ENCODE measurements around the gene AP1M1.

Gene AP1M1

DNA sequence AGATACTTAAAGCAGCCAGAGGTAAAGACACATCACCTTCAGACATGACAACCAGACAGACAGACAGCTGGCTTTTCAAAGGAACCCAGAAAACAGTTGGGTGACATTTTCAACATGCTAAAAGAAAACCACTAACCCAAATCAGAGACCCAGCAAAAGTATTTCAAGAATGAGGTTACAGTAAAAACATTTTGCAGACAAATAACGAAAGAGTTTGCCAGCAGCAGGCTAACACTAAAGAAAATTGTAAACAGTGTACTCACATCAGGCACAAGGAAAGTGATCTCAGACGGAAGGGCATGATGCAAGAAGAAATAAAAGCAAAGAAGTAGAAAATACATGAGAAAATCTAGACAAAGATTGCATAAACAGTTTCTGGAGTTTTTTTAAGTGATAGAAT is 46.4 kb downstream of the AP1M1 start:
- no peak for DNase-seq (ENCODE audit: extremely low spot score)

DNA sequence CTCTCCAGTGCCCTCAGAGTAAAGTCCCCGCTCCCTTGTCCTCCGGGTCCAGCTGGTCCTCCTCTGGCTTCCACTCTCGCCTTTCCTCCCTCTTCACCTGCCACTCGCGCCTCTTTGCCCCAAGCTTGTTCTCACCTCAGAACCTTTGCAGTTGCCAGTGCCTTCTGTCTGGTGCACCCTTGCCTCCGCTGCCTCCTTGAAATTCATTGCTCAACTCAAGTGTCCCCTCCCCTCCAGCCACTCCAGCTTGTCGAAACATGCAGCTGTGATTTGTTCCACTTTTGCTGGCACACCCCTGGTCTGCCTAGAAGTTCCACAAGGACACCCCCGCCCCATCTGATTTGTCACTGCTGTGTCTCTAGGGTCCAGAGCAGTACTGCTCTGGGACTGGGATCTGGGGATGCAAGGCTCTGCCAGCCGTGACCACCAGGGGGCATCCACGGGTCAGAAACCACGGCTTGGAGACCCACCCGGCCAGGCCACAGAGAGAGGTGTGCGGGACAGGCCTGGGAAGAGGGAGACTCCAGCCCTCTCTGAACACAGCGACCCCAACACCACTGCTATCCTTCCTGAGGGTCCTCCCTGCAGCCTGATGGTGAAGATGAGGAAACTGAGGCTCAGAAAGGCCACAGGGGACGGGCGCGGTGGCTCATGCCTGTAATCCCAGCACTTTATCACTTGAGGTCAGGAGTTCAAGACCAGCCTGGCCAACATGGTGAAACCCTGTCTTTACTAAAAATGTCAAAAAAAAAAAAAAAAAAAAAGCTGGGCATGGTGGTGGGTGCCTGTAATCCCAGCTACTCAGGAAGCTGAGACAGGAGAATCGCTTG is 49.9 kb downstream of the AP1M1 start:
- no peak for TF ChIP-seq LEF1 (IDR thresholded peaks at IDR 0.05; ENCODE audit: borderline replicate concordance)
- no peak for TF ChIP-seq SUZ12 (IDR thresholded peaks at IDR 0.05)
- no peak for TF ChIP-seq ZNF384 (IDR thresholded peaks at IDR 0.05)
- no peak for TF ChIP-seq CTBP1 (IDR thresholded peaks at IDR 0.05; ENCODE audit: borderline replicate concordance)
- no peak for TF ChIP-seq ARNT (IDR thresholded peaks at IDR 0.05)
- TF ChIP-seq, protein P1, sequence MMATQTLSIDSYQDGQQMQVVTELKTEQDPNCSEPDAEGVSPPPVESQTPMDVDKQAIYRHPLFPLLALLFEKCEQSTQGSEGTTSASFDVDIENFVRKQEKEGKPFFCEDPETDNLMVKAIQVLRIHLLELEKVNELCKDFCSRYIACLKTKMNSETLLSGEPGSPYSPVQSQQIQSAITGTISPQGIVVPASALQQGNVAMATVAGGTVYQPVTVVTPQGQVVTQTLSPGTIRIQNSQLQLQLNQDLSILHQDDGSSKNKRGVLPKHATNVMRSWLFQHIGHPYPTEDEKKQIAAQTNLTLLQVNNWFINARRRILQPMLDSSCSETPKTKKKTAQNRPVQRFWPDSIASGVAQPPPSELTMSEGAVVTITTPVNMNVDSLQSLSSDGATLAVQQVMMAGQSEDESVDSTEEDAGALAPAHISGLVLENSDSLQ (IDR thresholded peaks at IDR 0.05): no peak
- TF ChIP-seq TARDBP (IDR thresholded peaks at IDR 0.05): no peak
- no peak for TF ChIP-seq HDGF (IDR thresholded peaks at IDR 0.05; ENCODE audit: borderline replicate concordance)
- TF ChIP-seq ELF4 (IDR thresholded peaks at IDR 0.05): no peak
- no peak for TF ChIP-seq L3MBTL2 (conservative IDR thresholded peaks at IDR 0.05)
- ChIA-PET POLR2A (no interaction called here), CTCF (interaction anchor here (0.6 to 3.5 kb wide), 5 partner anchors 11 to 135 kb away, joined by 3 to 14 read pairs (median 3); no protein-coding TSS in a partner anchor)
- peak; percentile 92 for DNase-seq (ENCODE audit: extremely low spot score)

More for the DNA sequence above, 46.4 kb downstream of the AP1M1 start:
- ChIA-PET CTCF (no interaction called here), POLR2A (no interaction called here)
- TF ChIP-seq HDGF (IDR thresholded peaks at IDR 0.05; ENCODE audit: borderline replicate concordance) (no peak), FOXK2 (IDR thresholded peaks at IDR 0.05) (no peak), ZNF384 (IDR thresholded peaks at IDR 0.05) (no peak), NFRKB (IDR thresholded peaks at IDR 0.05) (no peak), FOXA1 (IDR thresholded peaks at IDR 0.05) (no peak), SP1 (IDR thresholded peaks at IDR 0.05) (no peak), BHLHE40 (IDR thresholded peaks at IDR 0.05; ENCODE audit: borderline replicate concordance) (no peak), LEF1 (IDR thresholded peaks at IDR 0.05; ENCODE audit: borderline replicate concordance) (no peak), ARNT (IDR thresholded peaks at IDR 0.05) (no peak), ELF4 (IDR thresholded peaks at IDR 0.05) (no peak), SUZ12 (IDR thresholded peaks at IDR 0.05) (no peak), L3MBTL2 (conservative IDR thresholded peaks at IDR 0.05) (no peak), TARDBP (IDR thresholded peaks at IDR 0.05) (no peak)
- TF ChIP-seq, protein P1 (IDR thresholded peaks at IDR 0.05): no peak

DNA sequence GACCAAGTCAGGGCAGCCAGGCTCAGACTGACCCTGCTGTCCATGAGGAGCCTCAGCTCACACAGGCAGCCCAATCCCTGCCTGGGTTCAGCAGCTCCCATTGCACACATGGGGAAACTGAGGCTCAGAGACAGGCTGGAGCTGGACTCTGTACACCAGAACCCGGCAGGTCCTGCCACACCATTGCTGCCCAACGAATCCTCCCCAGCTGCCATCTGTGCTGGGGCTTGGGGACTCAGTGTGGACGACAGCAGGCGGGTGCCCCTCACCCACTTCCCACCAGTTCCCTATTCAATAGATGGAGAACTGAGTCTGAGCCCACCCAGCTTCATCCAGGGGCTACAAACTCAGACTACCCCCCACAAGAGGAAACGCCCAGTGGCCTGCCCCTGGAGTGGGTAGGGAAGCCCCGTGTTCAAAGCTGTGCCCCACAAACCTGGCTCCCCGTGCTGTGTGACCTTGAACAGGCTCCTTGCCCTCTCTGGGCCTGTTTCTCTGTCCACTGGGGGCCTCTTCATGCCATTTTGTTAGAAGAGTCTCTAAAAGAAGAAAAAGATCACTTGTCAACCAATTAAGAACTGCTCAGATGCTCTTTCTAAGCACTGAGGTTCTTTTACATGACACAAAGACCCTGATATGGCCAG is 50.8 kb downstream of the AP1M1 start:
- TF ChIP-seq L3MBTL2 (conservative IDR thresholded peaks at IDR 0.05) (no peak), SP1 (IDR thresholded peaks at IDR 0.05) (no peak), TARDBP (IDR thresholded peaks at IDR 0.05) (no peak), SUZ12 (IDR thresholded peaks at IDR 0.05) (no peak)
- POLR2A ChIA-PET: interaction anchor here (0.8 kb wide), 1 partner anchor 77 kb away, joined by 3 read pairs; no protein-coding TSS in a partner anchor
- DNase-seq (ENCODE audit: extremely low spot score): no peak
- CTCF ChIA-PET: interaction anchor here (0.6 to 3.5 kb wide), 4 partner anchors 10 to 134 kb away, joined by 3 to 14 read pairs (median 4); no protein-coding TSS in a partner anchor

DNA sequence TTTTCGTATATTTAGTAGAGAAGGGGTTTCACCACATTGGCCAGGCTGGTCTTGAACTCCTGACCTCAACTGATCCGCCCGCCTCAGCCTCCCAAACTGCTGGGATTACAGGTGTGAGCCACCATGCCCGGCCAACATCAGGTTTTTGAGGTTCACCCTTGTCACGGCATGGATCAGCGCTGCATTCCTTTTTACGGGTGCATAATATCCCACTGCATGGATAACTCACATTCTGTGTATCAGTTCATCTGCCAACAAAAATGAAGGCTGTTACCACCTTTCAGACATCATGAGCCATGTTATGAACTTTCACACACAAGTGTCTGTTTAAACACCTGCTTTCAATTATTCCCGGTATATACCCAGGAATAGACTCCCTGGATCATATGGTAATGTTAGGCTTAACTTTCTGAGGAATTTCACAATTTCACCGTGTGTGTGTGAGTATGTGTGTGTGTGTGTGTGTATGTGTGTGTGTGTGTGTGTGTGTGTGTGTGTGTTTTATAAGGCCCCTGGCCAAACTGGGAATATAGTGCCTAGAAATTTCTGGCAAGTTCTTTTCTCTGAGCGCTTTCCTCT is 52.2 kb downstream of the AP1M1 start:
- DNase-seq (ENCODE audit: extremely low spot score): no peak
- ChIA-PET CTCF (no interaction called here), POLR2A (no interaction called here)
- TF ChIP-seq L3MBTL2 (conservative IDR thresholded peaks at IDR 0.05) (no peak), CTBP1 (IDR thresholded peaks at IDR 0.05; ENCODE audit: borderline replicate concordance) (no peak), NFRKB (IDR thresholded peaks at IDR 0.05) (no peak), LEF1 (IDR thresholded peaks at IDR 0.05; ENCODE audit: borderline replicate concordance) (no peak), FOXA1 (IDR thresholded peaks at IDR 0.05) (no peak), FOXM1 (IDR thresholded peaks at IDR 0.05; ENCODE audit: borderline replicate concordance) (no peak), ELF4 (IDR thresholded peaks at IDR 0.05) (no peak), ARNT (IDR thresholded peaks at IDR 0.05) (no peak), SP1 (IDR thresholded peaks at IDR 0.05) (no peak), FOXK2 (IDR thresholded peaks at IDR 0.05) (no peak), SUZ12 (IDR thresholded peaks at IDR 0.05) (no peak), BHLHE40 (IDR thresholded peaks at IDR 0.05; ENCODE audit: borderline replicate concordance) (no peak), ZNF384 (IDR thresholded peaks at IDR 0.05) (no peak), TARDBP (IDR thresholded peaks at IDR 0.05) (no peak), HDGF (IDR thresholded peaks at IDR 0.05; ENCODE audit: borderline replicate concordance) (no peak)
- TF ChIP-seq, protein P1 (IDR thresholded peaks at IDR 0.05): no peak

DNA sequence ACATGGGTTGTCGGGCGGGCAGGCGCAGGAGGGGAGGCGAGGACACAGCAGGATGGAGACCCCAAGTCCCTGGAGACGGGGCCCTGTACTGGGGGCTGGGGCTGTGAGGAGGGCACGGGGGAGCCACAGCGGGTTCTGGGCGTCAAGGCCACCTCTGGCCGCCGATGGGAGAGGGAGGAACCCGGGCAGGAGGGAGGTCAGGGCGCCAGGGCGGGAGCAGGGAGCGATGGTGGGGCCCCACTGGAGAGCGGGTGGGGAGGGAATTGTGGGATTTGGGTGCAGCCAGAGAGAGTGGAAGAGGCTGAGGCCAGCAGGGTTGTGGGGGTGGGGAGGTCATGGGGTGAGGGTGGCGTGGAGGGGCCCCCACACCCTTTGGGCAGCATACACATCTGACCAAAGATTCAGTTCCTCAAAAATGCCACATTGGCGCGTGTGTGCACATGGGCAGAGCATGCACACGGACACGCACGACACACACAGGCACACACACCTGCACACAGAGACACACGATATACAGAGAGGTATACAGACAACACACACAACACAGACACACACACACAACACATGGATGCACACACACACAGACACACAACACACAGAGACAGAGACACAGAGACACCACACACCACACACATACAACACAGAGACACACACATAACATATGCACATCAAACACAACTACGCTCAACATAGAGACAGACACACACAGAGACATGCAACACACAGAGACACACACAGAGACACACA is 54.9 kb downstream of the AP1M1 start:
- CTCF ChIA-PET: no interaction called here
- no peak for DNase-seq (ENCODE audit: extremely low spot score)

More for the DNA sequence above, 54.9 kb downstream of the AP1M1 start:
- TF ChIP-seq CTBP1 (IDR thresholded peaks at IDR 0.05; ENCODE audit: borderline replicate concordance) (no peak), FOXK2 (IDR thresholded peaks at IDR 0.05) (no peak), ZNF384 (IDR thresholded peaks at IDR 0.05) (no peak), FOXA1 (IDR thresholded peaks at IDR 0.05) (no peak), SUZ12 (IDR thresholded peaks at IDR 0.05) (no peak), NFRKB (IDR thresholded peaks at IDR 0.05) (no peak), L3MBTL2 (conservative IDR thresholded peaks at IDR 0.05) (no peak), HDGF (IDR thresholded peaks at IDR 0.05; ENCODE audit: borderline replicate concordance) (no peak), BHLHE40 (IDR thresholded peaks at IDR 0.05; ENCODE audit: borderline replicate concordance) (no peak)
- TF ChIP-seq, protein P1 (IDR thresholded peaks at IDR 0.05): no peak
- POLR2A ChIA-PET: no interaction called here
